K562 (cell line): Measurements from ENCODE around the gene GBX1.

Source experiments
- CTCF ChIP-seq, 3 experiments: IDR thresholded peaks in 2 of 3; conservative IDR thresholded peaks in 1 of 3; 2 replicates each; pipeline ENCODE4 v1.5.1; 2011 to 2012; ENCODE audit warnings: low read length in 3 of 3, mild to moderate bottlenecking in 3 of 3, control low read depth in 2 of 3, improper control_type of control experiment in 1 of 3, inconsistent platforms in 1 of 3, low read depth in 1 of 3, mixed read lengths in 1 of 3, moderate library complexity in 1 of 3; ENCODE audit not compliant: insufficient read depth in 2 of 3
- DPF2 ChIP-seq: fragments of 450-650 bp; IDR thresholded peaks from 2 replicates; pipeline ENCODE4 v1.6.1; 2016
- NFIC ChIP-seq: fragments of 450-650 bp; IDR thresholded peaks from 2 replicates; pipeline ENCODE4 v1.6.1; 2017; ENCODE audit warnings: mild to moderate bottlenecking, inconsistent platforms
- POLR2A ChIP-seq: fragments of 450-650 bp; conservative IDR thresholded peaks from 2 replicates; pipeline ENCODE4 v1.6.1; 2016
- TOE1 ChIP-seq, 2 experiments: fragments of 450-650 bp in 1 of 2; sonication (generic) in 1 of 2; formaldehyde crosslinking in 1 of 2; IDR thresholded peaks; 2 replicates each; pipeline versions ENCODE4 v1.7.1 to v1.8.0; 2016 to 2022; ENCODE audit warnings: borderline replicate concordance in 2 of 2, mild to moderate bottlenecking in 2 of 2, antibody characterized with exemption in 1 of 2, inconsistent platforms in 1 of 2, low read depth in 1 of 2, missing genetic modification reagents in 1 of 2, moderate library complexity in 1 of 2
- ZBTB40 ChIP-seq, 2 experiments: fragments of 450-650 bp in 1 of 2; sonication (generic) in 1 of 2; formaldehyde crosslinking in 1 of 2; IDR thresholded peaks; 2 replicates each; pipeline versions ENCODE4 v1.7.1 to v1.9.0; 2016 to 2022; ENCODE audit warnings: inconsistent platforms in 1 of 2, mild to moderate bottlenecking in 1 of 2, missing genetic modification reagents in 1 of 2
- ZNF184 ChIP-seq: sonication (generic); formaldehyde crosslinking; IDR thresholded peaks from 2 replicates; pipeline ENCODE4 v1.5.0; 2020; ENCODE audit warnings: missing genetic modification reagents
- ZNF282 ChIP-seq: sonication (generic); formaldehyde crosslinking; IDR thresholded peaks from 2 replicates; pipeline ENCODE4 v1.8.1; 2023; ENCODE audit warnings: missing genetic modification reagents

- no peak for TF ChIP-seq ZNF282 (CRISPR knock-in tag)
- TF ChIP-seq TOE1 (IDR thresholded peaks at IDR 0.05; ENCODE audit: borderline replicate concordance), result no peak
- TF ChIP-seq TOE1 (CRISPR knock-in tag; IDR thresholded peaks at IDR 0.05; ENCODE audit: borderline replicate concordance, low read depth), result no peak
- no peak for TF ChIP-seq POLR2A
- no peak for TF ChIP-seq NFIC
- TF ChIP-seq ZBTB40 (IDR thresholded peaks at IDR 0.05), result no peak
- no peak for TF ChIP-seq ZBTB40 (CRISPR knock-in tag; IDR thresholded peaks at IDR 0.05)
- TF ChIP-seq DPF2, result no peak
- no peak for TF ChIP-seq CTCF (IDR thresholded peaks at IDR 0.05 in 2 of 3, conservative IDR thresholded peaks at IDR 0.05 in 1 of 3; ENCODE audit: insufficient read depth in 2 of 3, low read depth in 1 of 3, low read length in 3 of 3)
- TF ChIP-seq ZNF184 (CRISPR knock-in tag), result no peak
These were observed 46.3 kb upstream of the GBX1 start for GRCh38 chr7:151213826-151214225.
